Kidney epithelial cell (primary cell): ENCODE data around the gene LCE7A. TPM values are rescaled to one million over a fixed set of nuclear protein-coding genes. Genes with fewer than 3 reads are reported as not detected.

Experiments used
- DNase-seq: peaks from one replicate; pipeline ENCODE4 v3.0.0-alpha.2; 2010; ENCODE audit warnings: low read depth
- H3K27me3 ChIP-seq: 2 replicates; pipeline ENCODE4 v1.6.0; 2011; ENCODE audit warnings: low read length; ENCODE audit not compliant: control insufficient read depth, insufficient read depth
- H3K36me3 ChIP-seq: 2 replicates; pipeline ENCODE4 v1.5.1; 2011; ENCODE audit warnings: low read length; ENCODE audit not compliant: control insufficient read depth, insufficient read depth
- H3K4me3 ChIP-seq: 2 replicates; pipeline ENCODE4 v1.5.1; 2011; ENCODE audit warnings: low read depth, mild to moderate bottlenecking, control low read depth, low read length
- CTCF ChIP-seq: IDR thresholded peaks from 2 replicates; pipeline ENCODE4 v1.5.1; 2011; ENCODE audit warnings: mild to moderate bottlenecking, moderate library complexity, low read length, control low read depth, inconsistent platforms; ENCODE audit not compliant: insufficient read depth, poor library complexity, severe bottlenecking
- total RNA-seq: library from RNA; depleted of rRNA; stranded (reverse); fragments of >200 nt; gene quantifications from 2 replicates; pipeline ENCODE4 v1.2.3, GENCODE V29; 2015

The LCE7A gene
- total RNA-seq, 1 donor from 2014 or later: not detected

DNA sequence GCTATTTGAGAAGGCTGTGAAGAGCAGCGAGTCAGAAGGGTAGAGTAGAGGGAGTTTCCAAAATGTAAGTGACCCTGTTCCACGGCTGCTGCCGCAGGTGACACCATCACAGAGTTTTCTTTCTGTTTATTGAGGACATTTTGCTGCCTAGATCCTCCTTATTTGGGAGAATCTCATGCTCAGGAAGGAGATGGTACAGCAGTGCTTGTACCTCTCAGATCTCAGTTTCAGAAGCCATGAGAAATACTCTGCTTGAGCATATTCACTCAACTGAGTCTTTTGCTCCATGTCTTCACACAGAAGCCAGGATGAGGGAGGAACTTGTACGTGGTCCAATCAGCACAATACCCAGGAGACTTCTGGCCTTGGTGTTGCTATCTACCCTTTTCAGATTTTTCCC lies 1.6 kb downstream of the LCE7A start:
- no peaks in the 10 kb centered on the region for H3K27me3 ChIP-seq
- no peaks in the 10 kb centered on the region for H3K36me3 ChIP-seq
- no peak overlapping the region for H3K4me3 ChIP-seq
- DNase-seq: no peak
- TF ChIP-seq CTCF: no peak

DNA sequence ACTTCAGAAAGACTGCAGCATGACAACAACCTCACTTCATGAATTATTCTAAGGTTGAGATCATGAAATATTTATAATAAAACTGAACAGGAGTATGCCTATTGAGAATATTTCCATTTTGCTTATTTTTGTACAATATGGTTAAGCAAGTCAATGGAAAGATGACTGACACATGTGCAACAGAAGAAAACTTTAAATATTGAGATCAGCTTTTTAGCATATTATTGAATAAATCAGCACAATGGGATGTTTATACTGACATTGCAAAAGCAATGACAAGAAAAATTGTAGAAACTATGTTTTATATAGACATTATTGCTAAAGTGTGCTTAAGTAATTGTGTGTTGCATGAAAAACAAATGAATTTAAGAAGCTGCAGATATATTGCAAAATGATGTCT lies 4.6 kb downstream of the LCE7A start:
- Histone ChIP-seq H3K36me3 (no peaks in the 10 kb centered on the region), H3K27me3 (no peaks in the 10 kb centered on the region), H3K4me3 (no peak overlapping the region)
- TF ChIP-seq CTCF: no peak
- DNase-seq: no peak

GRCh38 chr1:152866321-152866720 lies 6.5 kb downstream of the LCE7A start:
- Histone ChIP-seq H3K4me3 (no peak overlapping the region), H3K27me3 (no peaks in the 10 kb centered on the region), H3K36me3 (no peaks in the 10 kb centered on the region)
- no peak for TF ChIP-seq CTCF
- no peak for DNase-seq

DNA sequence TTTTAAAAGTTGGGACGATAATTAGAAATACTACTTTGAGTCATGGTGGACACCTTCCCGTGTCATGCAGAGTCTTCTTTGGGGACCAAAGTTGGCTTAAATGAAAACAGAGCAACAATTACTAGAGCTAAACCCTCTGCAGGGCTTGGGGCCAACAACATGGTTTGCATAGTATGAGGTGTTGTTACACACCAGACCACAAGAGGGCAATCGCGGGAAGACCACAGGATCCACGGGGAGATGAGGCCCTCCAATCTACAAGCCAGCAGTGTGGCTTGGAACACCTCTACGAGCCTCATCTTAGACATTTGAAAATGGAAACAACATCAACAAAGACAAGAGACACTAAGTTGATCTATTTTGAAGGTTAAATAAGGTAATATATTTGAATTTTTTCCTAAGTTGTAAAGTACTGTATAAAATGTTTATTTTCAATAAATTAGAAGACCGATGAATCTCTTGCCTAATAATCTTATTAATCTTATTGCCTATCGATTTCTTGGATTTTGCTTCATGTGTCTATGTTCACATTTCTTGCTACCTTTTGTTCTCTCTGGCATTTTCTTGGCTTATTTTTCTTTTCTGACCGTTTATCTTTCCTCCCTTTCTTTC lies 10.1 kb downstream of the LCE7A start:
- H3K36me3 ChIP-seq: no peaks in the 10 kb centered on the region
- TF ChIP-seq CTCF: peak; percentile 70
- DNase-seq: no peak
- no peak overlapping the region for H3K4me3 ChIP-seq
- H3K27me3 ChIP-seq: no peaks in the 10 kb centered on the region

DNA sequence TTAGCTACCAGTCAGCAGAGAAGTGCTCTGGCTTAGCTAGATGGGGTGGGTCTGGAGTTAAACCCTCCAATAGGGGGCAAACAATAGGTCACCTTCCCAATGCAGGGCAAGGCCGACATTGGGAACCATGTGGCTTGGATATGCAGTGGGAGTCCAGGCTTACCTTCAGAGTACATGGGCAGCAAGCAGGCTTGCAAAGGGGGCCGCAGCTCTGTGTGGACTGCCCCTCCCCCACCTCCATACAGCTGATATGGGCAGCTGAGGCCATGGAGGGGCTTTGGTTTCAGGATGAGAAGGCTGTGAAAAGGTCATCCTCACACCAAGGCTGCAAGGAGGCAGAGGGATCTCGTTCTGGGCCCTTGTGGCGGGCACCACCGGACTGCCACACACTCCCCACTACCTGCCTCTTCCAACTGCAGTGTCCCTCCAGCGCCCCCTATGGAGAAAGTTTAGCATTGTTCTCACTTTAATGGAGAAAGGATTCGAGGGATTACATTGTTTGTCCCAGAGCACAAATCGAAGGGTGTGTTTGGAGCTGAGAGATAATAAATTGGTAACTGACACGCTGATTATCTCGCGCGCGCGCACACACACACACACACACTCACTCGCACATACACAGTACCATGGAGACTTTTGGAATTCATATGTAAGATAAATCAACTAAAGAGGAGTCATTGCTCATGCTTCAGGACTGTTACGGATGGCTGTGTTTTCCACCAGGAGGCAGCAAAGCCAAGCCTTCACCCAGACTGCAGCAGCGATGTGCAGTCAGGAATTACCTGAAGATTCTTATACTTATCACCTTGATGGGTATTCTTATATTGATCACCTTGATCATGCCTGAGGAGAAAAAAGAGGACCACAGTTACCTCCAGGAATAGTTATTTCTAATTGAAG lies 11.3 kb downstream of the LCE7A start:
- H3K4me3 ChIP-seq: no peak overlapping the region
- TF ChIP-seq CTCF: peak; percentile 16
- DNase-seq: no peak

More for the DNA sequence above, 11.3 kb downstream of the LCE7A start:
- H3K27me3 ChIP-seq: no peaks in the 10 kb centered on the region
- H3K36me3 ChIP-seq: no peaks in the 10 kb centered on the region
